PC-9 (cell line): Measurements from ENCODE around the gene CRABP2.

Experiments
- EZH2 ChIP-seq: fragments of 200-600 bp; sonication (generic); IDR thresholded peaks from 2 replicates; pipeline ENCODE4 v1.8.0; 2017; ENCODE audit warnings: antibody characterized with exemption, low read depth
- TF ChIP-seq, protein P1 (sequence below): fragments of 200-600 bp; sonication (generic); conservative IDR thresholded peaks from 2 replicates; pipeline ENCODE4 v1.6.1; 2017; ENCODE audit warnings: mixed run types, antibody characterized with exemption, mild to moderate bottlenecking, moderate library complexity

- TF ChIP-seq, protein P1, sequence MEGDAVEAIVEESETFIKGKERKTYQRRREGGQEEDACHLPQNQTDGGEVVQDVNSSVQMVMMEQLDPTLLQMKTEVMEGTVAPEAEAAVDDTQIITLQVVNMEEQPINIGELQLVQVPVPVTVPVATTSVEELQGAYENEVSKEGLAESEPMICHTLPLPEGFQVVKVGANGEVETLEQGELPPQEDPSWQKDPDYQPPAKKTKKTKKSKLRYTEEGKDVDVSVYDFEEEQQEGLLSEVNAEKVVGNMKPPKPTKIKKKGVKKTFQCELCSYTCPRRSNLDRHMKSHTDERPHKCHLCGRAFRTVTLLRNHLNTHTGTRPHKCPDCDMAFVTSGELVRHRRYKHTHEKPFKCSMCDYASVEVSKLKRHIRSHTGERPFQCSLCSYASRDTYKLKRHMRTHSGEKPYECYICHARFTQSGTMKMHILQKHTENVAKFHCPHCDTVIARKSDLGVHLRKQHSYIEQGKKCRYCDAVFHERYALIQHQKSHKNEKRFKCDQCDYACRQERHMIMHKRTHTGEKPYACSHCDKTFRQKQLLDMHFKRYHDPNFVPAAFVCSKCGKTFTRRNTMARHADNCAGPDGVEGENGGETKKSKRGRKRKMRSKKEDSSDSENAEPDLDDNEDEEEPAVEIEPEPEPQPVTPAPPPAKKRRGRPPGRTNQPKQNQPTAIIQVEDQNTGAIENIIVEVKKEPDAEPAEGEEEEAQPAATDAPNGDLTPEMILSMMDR: no peak
- no peak for TF ChIP-seq EZH2
Measured at GRCh38 chr1:156692925-156693847, 12.2 kb downstream of the CRABP2 start.
